GM19467 (cell line): ENCODE results near the gene PUDP.
"Not testable (repeated sequence)": the region's sequence is repeated elsewhere in the genome, so short reads cannot be mapped to it uniquely, and the experiment has no call there.

Experiments used
- ATAC-seq: cut with Tn5 transposase; IDR thresholded peaks from one replicate; pipeline ENCODE4 v1.9.1; 2021; ENCODE audit warnings: mild to moderate bottlenecking, moderate library complexity; ENCODE audit not compliant: unreplicated experiment

Gene PUDP

GRCh38 chrX:7110821-7111276, 37.1 kb downstream of the PUDP start:
- peak; percentile 59 for ATAC-seq

- peak; percentile 65 for ATAC-seq
Measured at GRCh38 chrX:7109838-7110793, 37.8 kb downstream of the PUDP start.

- ATAC-seq: no peak
Measured at GRCh38 chrX:7109049-7109531, 38.9 kb downstream of the PUDP start.

GRCh38 chrX:7108030-7108429, 39.9 kb downstream of the PUDP start:
- ATAC-seq: no peak

GRCh38 chrX:7106649-7107048, 41.3 kb downstream of the PUDP start:
- ATAC-seq: no peak

GRCh38 chrX:7102119-7102518, 45.8 kb downstream of the PUDP start:
- no peak for ATAC-seq

GRCh38 chrX:7100022-7100421, 47.9 kb downstream of the PUDP start:
- no peak for ATAC-seq

GRCh38 chrX:7095657-7096056, 52.3 kb downstream of the PUDP start:
- not testable (repeated sequence) for ATAC-seq

GRCh38 chrX:7093305-7093704, 54.6 kb downstream of the PUDP start:
- ATAC-seq: no peak

- ATAC-seq: no peak
Measured at GRCh38 chrX:7092543-7092942, 55.4 kb downstream of the PUDP start.

GRCh38 chrX:7091923-7092322, 56.0 kb downstream of the PUDP start:
- no peak for ATAC-seq

GRCh38 chrX:7090641-7091040, 57.3 kb downstream of the PUDP start:
- ATAC-seq: no peak

- peak; percentile 36 for ATAC-seq
Measured at GRCh38 chrX:7088968-7089615, 58.9 kb downstream of the PUDP start.

GRCh38 chrX:7086384-7086783, 61.6 kb downstream of the PUDP start:
- ATAC-seq: peak; percentile 33

- no peak for ATAC-seq
Measured at GRCh38 chrX:7085879-7086278, 62.1 kb downstream of the PUDP start.

- ATAC-seq: no peak
Measured at GRCh38 chrX:7084841-7085240, 63.1 kb downstream of the PUDP start.

GRCh38 chrX:7083468-7084396, 64.2 kb downstream of the PUDP start:
- ATAC-seq: peak; percentile 89

GRCh38 chrX:7083021-7083420, 64.9 kb downstream of the PUDP start:
- ATAC-seq: no peak

- no peak for ATAC-seq
Measured at GRCh38 chrX:7082556-7082955, 65.4 kb downstream of the PUDP start.
